Liver (tissue), 9 donors: ENCODE data around the gene KANSL1. TPM values are rescaled to one million over a fixed set of nuclear protein-coding genes. Genes with fewer than 3 reads are reported as not detected.

Experiments
- DNase-seq: peaks from one replicate; pipeline ENCODE4 v3.0.0-alpha.2; 2017; ENCODE audit warnings: low spot score
- H3K27ac ChIP-seq, 2 donors: one replicate each; pipeline ENCODE4 v1.7.0; 2013; ENCODE audit warnings: inconsistent platforms in 2 of 2, low read length in 2 of 2, control low read depth in 1 of 2, low read depth in 1 of 2, mild to moderate bottlenecking in 1 of 2
- H3K27me3 ChIP-seq, 4 donors: one replicate each; pipeline versions ENCODE4 v1.6.1 to v1.7.0; 2013; ENCODE audit warnings: low read length in 3 of 4, inconsistent platforms in 1 of 4, mild to moderate bottlenecking in 1 of 4, moderate library complexity in 1 of 4; ENCODE audit not compliant: control insufficient read depth in 4 of 4, insufficient read depth in 4 of 4
- H3K36me3 ChIP-seq, 4 donors: one replicate each; pipeline versions ENCODE4 v1.6.1 to v1.7.0; 2013; ENCODE audit warnings: low read length in 3 of 4, mild to moderate bottlenecking in 3 of 4, low read depth in 1 of 4, moderate library complexity in 1 of 4; ENCODE audit not compliant: control insufficient read depth in 4 of 4, insufficient read depth in 3 of 4
- H3K4me1 ChIP-seq, 4 donors: one replicate each; pipeline versions ENCODE4 v1.6.1 to v1.7.0; 2013; ENCODE audit warnings: low read length in 3 of 4, mild to moderate bottlenecking in 3 of 4, moderate library complexity in 1 of 4; ENCODE audit not compliant: control insufficient read depth in 4 of 4, insufficient read depth in 4 of 4
- H3K4me3 ChIP-seq, 3 donors: one replicate each; pipeline versions ENCODE4 v1.6.1 to v1.7.0; 2013; ENCODE audit warnings: low read length in 3 of 3, control low read depth in 1 of 3, low read depth in 1 of 3, mild to moderate bottlenecking in 1 of 3
- H3K9ac ChIP-seq, 2 donors: one replicate each; pipeline ENCODE4 v1.7.0; 2013; ENCODE audit warnings: low read length in 2 of 2, mild to moderate bottlenecking in 2 of 2, moderate library complexity in 2 of 2, control low read depth in 1 of 2, low read depth in 1 of 2
- H3K9me3 ChIP-seq, 4 donors: one replicate each; pipeline versions ENCODE4 v1.6.1 to v1.7.0; 2013; ENCODE audit warnings: low read length in 3 of 4; ENCODE audit not compliant: control insufficient read depth in 4 of 4
- EGR1 ChIP-seq, 2 donors: IDR thresholded peaks; 2 replicates each; pipeline ENCODE4 v1.6.1; 2016 to 2018; ENCODE audit warnings: antibody characterized with exemption in 2 of 2, low read depth in 2 of 2
- FOXA1 ChIP-seq: IDR thresholded peaks from 2 replicates; pipeline ENCODE4 v1.6.1; 2016; ENCODE audit warnings: antibody characterized with exemption
- FOXA2 ChIP-seq: IDR thresholded peaks from 2 replicates; pipeline ENCODE4 v1.6.1; 2016; ENCODE audit warnings: antibody characterized with exemption
- GABPA ChIP-seq, 2 donors: IDR thresholded peaks in 1 of 2; conservative IDR thresholded peaks in 1 of 2; 2 replicates each; pipeline ENCODE4 v1.6.1; 2016; ENCODE audit warnings: antibody characterized with exemption in 2 of 2, mild to moderate bottlenecking in 1 of 2, moderate library complexity in 1 of 2
- HNF4A ChIP-seq, 2 donors: conservative IDR thresholded peaks; 2 replicates each; pipeline ENCODE4 v1.6.1; 2016; ENCODE audit warnings: antibody characterized with exemption in 2 of 2, mild to moderate bottlenecking in 2 of 2
- HNF4G ChIP-seq: IDR thresholded peaks from 2 replicates; pipeline ENCODE4 v1.6.1; 2016; ENCODE audit warnings: antibody characterized with exemption
- JUND ChIP-seq, 2 donors: IDR thresholded peaks; 2 replicates each; pipeline ENCODE4 v1.6.1; 2016; ENCODE audit warnings: antibody characterized with exemption in 2 of 2
- NR2F2 ChIP-seq: IDR thresholded peaks from 2 replicates; pipeline ENCODE4 v1.6.1; 2016; ENCODE audit warnings: antibody characterized with exemption
- RAD21 ChIP-seq, 2 donors: IDR thresholded peaks; 2 replicates each; pipeline ENCODE4 v1.6.1; 2016; ENCODE audit warnings: antibody characterized with exemption in 2 of 2, mild to moderate bottlenecking in 2 of 2
- RXRA ChIP-seq, 2 donors: IDR thresholded peaks; 2 replicates each; pipeline ENCODE4 v1.6.1; 2017 to 2018; ENCODE audit warnings: antibody characterized with exemption in 2 of 2, mild to moderate bottlenecking in 1 of 2
- SP1 ChIP-seq: IDR thresholded peaks from 2 replicates; pipeline ENCODE4 v1.6.1; 2018; ENCODE audit warnings: antibody characterized with exemption, mild to moderate bottlenecking
- TAF1 ChIP-seq: conservative IDR thresholded peaks from 2 replicates; pipeline ENCODE4 v1.6.1; 2016; ENCODE audit warnings: antibody characterized with exemption, mild to moderate bottlenecking
- YY1 ChIP-seq: IDR thresholded peaks from 2 replicates; pipeline ENCODE4 v1.6.1; 2016; ENCODE audit warnings: antibody characterized with exemption, mild to moderate bottlenecking
- WGBS: extraction: QIAGEN DNeasy Blood & Tissue Kit; methylation state at CpG from one replicate; pipeline ENCODE4 v1.1.7; 2013; 5-methylcytosine and 5-hydroxymethylcytosine counted together
- polyA plus RNA-seq, 2 donors: library from polyadenylated mRNA; stranded (reverse) in 1 of 2; unstranded in 1 of 2; fragments of 200-250 nt in 1 of 2; fragments of >200 nt in 1 of 2; fragmentation: Nextera tagmentation in 1 of 2; extraction: Ambion mirVana in 1 of 2; gene quantifications; one replicate each; pipeline versions ENCODE4 v1.2.1 to v1.2.3, GENCODE V29; 2013 to 2015
- total RNA-seq, 2 donors: library from RNA; depleted of rRNA; stranded (reverse); fragments of >200 nt; gene quantifications; one replicate each; pipeline ENCODE4 v1.2.3, GENCODE V29; 2014
- TF ChIP-seq, protein P1 (sequence below): IDR thresholded peaks from 2 replicates; pipeline ENCODE4 v1.6.1; 2016; ENCODE audit warnings: antibody characterized with exemption
- TF ChIP-seq, protein P2 (sequence below): IDR thresholded peaks from 2 replicates; pipeline ENCODE4 v1.6.1; 2016; ENCODE audit warnings: antibody characterized with exemption, mild to moderate bottlenecking
- TF ChIP-seq, protein P3 (sequence below): IDR thresholded peaks from 2 replicates; pipeline ENCODE4 v1.6.1; 2016; ENCODE audit warnings: antibody characterized with exemption
- TF ChIP-seq, protein P4 (sequence below): IDR thresholded peaks from 2 replicates; pipeline ENCODE4 v1.6.1; 2016; ENCODE audit warnings: antibody characterized with exemption
- TF ChIP-seq, protein P5 (sequence below): fragments of 150-350 bp; IDR thresholded peaks from 2 replicates; pipeline ENCODE4 v1.5.1; 2017; ENCODE audit warnings: improper control_type of control experiment, low read depth, low read length; ENCODE audit not compliant: missing input control
- donor health status: healthy.
- donor health status: healthy.
- donor health status: healthy.
- donor health status: healthy.
- donor health status: healthy.

KANSL1 gene
- total and polyA plus RNA-seq, 4 donors = 5.5 to 86.3 (median 24.0) TPM

DNA sequence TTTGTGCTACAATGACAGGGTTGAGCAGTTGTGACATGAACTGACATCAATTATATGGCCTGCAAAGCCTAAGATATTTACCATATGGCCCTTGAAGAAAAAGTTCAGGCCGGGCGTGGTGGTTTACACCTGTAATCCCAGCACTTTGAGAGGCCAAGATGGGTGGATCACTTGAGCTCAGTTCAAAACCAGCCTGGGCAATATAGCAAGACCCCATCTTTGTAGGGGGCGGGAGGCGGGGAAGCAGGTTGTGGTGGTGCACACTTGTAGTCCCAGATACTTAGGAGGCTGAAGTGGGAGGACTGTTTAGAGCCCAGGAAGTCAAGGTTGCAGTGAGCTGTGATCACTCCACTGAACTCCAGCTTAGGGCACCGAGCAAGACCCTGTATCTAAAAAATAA, 145.8 kb downstream of the KANSL1 start:
- H3K4me1 ChIP-seq = peaks cover 9 to 26% (median 15%) of the 10 kb centered on the region in 4 donors
- no peak overlapping the region for H3K4me3 ChIP-seq
- 95% methylated on average over 5 of the region's 5 CpGs for WGBS
- H3K9ac ChIP-seq = no peak overlapping the region
- H3K9me3 ChIP-seq = no peaks in the 10 kb centered on the region
- TF ChIP-seq TAF1 = no peak
- no peak for TF ChIP-seq YY1
- TF ChIP-seq EGR1 (IDR thresholded peaks at IDR 0.05; ENCODE audit: low read depth in 2 of 2) = no peak
- TF ChIP-seq HNF4A (conservative IDR thresholded peaks at IDR 0.05) = no peak
- no peak for TF ChIP-seq FOXA2
- no peaks in the 10 kb centered on the region for H3K27me3 ChIP-seq
- peak overlapping the region; percentile 9 to 55 for H3K27ac ChIP-seq
- DNase-seq = no peak
- H3K36me3 ChIP-seq = peaks cover 8 to 33% (median 22%) of the 10 kb centered on the region in 4 donors

DNA sequence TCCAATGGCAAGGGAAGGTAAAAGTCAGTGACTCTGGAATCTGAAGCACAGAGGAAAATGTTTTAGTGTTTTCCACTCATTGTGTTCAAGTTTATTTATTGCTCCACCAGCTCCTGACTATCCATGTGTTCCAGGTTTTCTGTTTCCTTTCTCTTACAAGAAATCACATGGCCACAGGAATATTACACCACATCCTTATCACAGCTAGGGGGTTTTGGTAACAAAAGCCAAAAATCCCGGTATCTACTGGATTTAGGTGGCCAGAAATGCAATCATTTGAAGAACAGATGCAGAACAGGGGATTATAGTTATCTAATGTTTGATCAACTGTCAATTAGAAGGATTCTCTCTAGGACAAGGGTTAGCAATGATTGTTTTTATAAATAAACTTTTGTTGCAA, 146.3 kb downstream of the KANSL1 start:
- H3K27me3 ChIP-seq = no peaks in the 10 kb centered on the region
- peak overlapping the region; percentile 9 to 55 for H3K27ac ChIP-seq
- no peaks in the 10 kb centered on the region for H3K9me3 ChIP-seq
- DNase-seq = no peak
- TF ChIP-seq FOXA1 (peak; percentile 26), HNF4A (conservative IDR thresholded peaks at IDR 0.05) (peak in 1 of 2 donors; percentile 43), TAF1 (no peak), YY1 (peak; percentile 67), SP1 (peak; percentile 51), RAD21 (IDR thresholded peaks at IDR 0.05) (peak in 1 of 2 donors; percentile 32), NR2F2 (no peak), GABPA (IDR thresholded peaks at IDR 0.05 in 1 of 2, conservative IDR thresholded peaks at IDR 0.05 in 1 of 2) (no peak), JUND (IDR thresholded peaks at IDR 0.05) (peak; percentile 18 to 38), FOXA2 (peak; percentile 21), RXRA (IDR thresholded peaks at IDR 0.05) (peak; percentile 39 to 74), HNF4G (no peak), EGR1 (IDR thresholded peaks at IDR 0.05; ENCODE audit: low read depth in 2 of 2) (peak in 1 of 2 donors; percentile 62)
- TF ChIP-seq, protein P1, sequence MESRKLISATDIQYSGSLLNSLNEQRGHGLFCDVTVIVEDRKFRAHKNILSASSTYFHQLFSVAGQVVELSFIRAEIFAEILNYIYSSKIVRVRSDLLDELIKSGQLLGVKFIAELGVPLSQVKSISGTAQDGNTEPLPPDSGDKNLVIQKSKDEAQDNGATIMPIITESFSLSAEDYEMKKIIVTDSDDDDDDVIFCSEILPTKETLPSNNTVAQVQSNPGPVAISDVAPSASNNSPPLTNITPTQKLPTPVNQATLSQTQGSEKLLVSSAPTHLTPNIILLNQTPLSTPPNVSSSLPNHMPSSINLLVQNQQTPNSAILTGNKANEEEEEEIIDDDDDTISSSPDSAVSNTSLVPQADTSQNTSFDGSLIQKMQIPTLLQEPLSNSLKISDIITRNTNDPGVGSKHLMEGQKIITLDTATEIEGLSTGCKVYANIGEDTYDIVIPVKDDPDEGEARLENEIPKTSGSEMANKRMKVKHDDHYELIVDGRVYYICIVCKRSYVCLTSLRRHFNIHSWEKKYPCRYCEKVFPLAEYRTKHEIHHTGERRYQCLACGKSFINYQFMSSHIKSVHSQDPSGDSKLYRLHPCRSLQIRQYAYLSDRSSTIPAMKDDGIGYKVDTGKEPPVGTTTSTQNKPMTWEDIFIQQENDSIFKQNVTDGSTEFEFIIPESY = no peak
- TF ChIP-seq, protein P2, sequence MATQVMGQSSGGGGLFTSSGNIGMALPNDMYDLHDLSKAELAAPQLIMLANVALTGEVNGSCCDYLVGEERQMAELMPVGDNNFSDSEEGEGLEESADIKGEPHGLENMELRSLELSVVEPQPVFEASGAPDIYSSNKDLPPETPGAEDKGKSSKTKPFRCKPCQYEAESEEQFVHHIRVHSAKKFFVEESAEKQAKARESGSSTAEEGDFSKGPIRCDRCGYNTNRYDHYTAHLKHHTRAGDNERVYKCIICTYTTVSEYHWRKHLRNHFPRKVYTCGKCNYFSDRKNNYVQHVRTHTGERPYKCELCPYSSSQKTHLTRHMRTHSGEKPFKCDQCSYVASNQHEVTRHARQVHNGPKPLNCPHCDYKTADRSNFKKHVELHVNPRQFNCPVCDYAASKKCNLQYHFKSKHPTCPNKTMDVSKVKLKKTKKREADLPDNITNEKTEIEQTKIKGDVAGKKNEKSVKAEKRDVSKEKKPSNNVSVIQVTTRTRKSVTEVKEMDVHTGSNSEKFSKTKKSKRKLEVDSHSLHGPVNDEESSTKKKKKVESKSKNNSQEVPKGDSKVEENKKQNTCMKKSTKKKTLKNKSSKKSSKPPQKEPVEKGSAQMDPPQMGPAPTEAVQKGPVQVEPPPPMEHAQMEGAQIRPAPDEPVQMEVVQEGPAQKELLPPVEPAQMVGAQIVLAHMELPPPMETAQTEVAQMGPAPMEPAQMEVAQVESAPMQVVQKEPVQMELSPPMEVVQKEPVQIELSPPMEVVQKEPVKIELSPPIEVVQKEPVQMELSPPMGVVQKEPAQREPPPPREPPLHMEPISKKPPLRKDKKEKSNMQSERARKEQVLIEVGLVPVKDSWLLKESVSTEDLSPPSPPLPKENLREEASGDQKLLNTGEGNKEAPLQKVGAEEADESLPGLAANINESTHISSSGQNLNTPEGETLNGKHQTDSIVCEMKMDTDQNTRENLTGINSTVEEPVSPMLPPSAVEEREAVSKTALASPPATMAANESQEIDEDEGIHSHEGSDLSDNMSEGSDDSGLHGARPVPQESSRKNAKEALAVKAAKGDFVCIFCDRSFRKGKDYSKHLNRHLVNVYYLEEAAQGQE = no peak
- TF ChIP-seq, protein P3, sequence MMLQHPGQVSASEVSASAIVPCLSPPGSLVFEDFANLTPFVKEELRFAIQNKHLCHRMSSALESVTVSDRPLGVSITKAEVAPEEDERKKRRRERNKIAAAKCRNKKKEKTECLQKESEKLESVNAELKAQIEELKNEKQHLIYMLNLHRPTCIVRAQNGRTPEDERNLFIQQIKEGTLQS = no peak
- TF ChIP-seq, protein P4, sequence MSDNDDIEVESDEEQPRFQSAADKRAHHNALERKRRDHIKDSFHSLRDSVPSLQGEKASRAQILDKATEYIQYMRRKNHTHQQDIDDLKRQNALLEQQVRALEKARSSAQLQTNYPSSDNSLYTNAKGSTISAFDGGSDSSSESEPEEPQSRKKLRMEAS = peak; percentile 93
- TF ChIP-seq, protein P5, sequence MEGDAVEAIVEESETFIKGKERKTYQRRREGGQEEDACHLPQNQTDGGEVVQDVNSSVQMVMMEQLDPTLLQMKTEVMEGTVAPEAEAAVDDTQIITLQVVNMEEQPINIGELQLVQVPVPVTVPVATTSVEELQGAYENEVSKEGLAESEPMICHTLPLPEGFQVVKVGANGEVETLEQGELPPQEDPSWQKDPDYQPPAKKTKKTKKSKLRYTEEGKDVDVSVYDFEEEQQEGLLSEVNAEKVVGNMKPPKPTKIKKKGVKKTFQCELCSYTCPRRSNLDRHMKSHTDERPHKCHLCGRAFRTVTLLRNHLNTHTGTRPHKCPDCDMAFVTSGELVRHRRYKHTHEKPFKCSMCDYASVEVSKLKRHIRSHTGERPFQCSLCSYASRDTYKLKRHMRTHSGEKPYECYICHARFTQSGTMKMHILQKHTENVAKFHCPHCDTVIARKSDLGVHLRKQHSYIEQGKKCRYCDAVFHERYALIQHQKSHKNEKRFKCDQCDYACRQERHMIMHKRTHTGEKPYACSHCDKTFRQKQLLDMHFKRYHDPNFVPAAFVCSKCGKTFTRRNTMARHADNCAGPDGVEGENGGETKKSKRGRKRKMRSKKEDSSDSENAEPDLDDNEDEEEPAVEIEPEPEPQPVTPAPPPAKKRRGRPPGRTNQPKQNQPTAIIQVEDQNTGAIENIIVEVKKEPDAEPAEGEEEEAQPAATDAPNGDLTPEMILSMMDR = no peak
- 20% methylated on average over 1 of the region's 1 CpG for WGBS
- H3K9ac ChIP-seq = no peak overlapping the region
- H3K4me3 ChIP-seq = no peak overlapping the region
- H3K36me3 ChIP-seq = peaks cover 8 to 37% (median 22%) of the 10 kb centered on the region in 4 donors
- peaks cover 9 to 22% (median 14%) of the 10 kb centered on the region in 4 donors for H3K4me1 ChIP-seq
